H1 (cell line): ENCODE data around the gene COA4. TPM values are rescaled to one million over a fixed set of nuclear protein-coding genes. Genes with fewer than 3 reads are reported as not detected.

Experiments used
- CTCF ChIA-PET: fragments of 300-600 bp; sonication (Branson Sonifier 250); formaldehyde crosslinking; loops from one replicate; lab custom pipeline; 2021; ENCODE audit not compliant: partially characterized antibody; lab: Charles Lee
- POLR2A ChIA-PET: fragments of 300-600 bp; sonication (Branson Sonifier 250); formaldehyde crosslinking; loops from one replicate; lab custom pipeline; 2021; ENCODE audit warnings: inconsistent platforms; ENCODE audit not compliant: partially characterized antibody; lab: Charles Lee
- DNase-seq, 2 experiments: peaks; one replicate each; pipeline versions ENCODE4 v3.0.0 to v3.0.0-alpha.2; 2010 to 2022; ENCODE audit warnings: low spot score in 2 of 2, low read depth in 1 of 2, mixed read lengths in 1 of 2
- FAIRE-seq: peaks from 2 replicates; lab custom pipeline; 2011; peaks lifted over from hg19 to GRCh38; lab: Jason Lieb, UNC
- H2AFZ ChIP-seq: 2 replicates; pipeline ENCODE4 v1.8.1; 2012; ENCODE audit warnings: low read length, inconsistent platforms
- H2AK5ac ChIP-seq: 2 replicates; pipeline ENCODE4 v1.6.1; 2013; ENCODE audit warnings: low read depth, low read length
- H2BK120ac ChIP-seq: replicated peaks from 2 replicates; pipeline ENCODE3; 2013; ENCODE audit warnings: low read depth, low read length, inconsistent platforms
- H2BK12ac ChIP-seq: 2 replicates; pipeline ENCODE4 v1.6.1; 2013; ENCODE audit warnings: low read depth, low read length
- H2BK15ac ChIP-seq: 2 replicates; pipeline ENCODE4 v1.6.1; 2013; ENCODE audit warnings: low read length
- H2BK20ac ChIP-seq: 2 replicates; pipeline ENCODE4 v1.6.1; 2013; ENCODE audit warnings: low read length
- H2BK5ac ChIP-seq: 2 replicates; pipeline ENCODE4 v1.6.1; 2013; ENCODE audit warnings: low read depth, low read length
- H3K14ac ChIP-seq: 2 replicates; pipeline ENCODE4 v1.6.1; 2013; ENCODE audit warnings: inconsistent platforms; ENCODE audit not compliant: insufficient read length
- H3K18ac ChIP-seq: 2 replicates; pipeline ENCODE4 v1.6.1; 2013; ENCODE audit warnings: low read length; ENCODE audit errors: extremely low read depth
- H3K23ac ChIP-seq: 2 replicates; pipeline ENCODE4 v1.6.1; 2013; ENCODE audit warnings: inconsistent platforms; ENCODE audit not compliant: insufficient read length
- H3K23me2 ChIP-seq: 2 replicates; pipeline ENCODE4 v1.6.1; 2013; ENCODE audit warnings: low read depth, low read length
- H3K27ac ChIP-seq: 2 replicates; pipeline ENCODE4 v1.6.1; 2011; ENCODE audit warnings: low read depth, low read length, inconsistent platforms
- H3K27me3 ChIP-seq, 4 experiments: replicated peaks in 1 of 4; 1 replicate in 1 of 4; 2 replicates in 3 of 4; pipeline versions ENCODE4 v1.6.1 to v1.8.1; 2011 to 2013; ENCODE audit warnings: low read length in 3 of 4, mild to moderate bottlenecking in 3 of 4, inconsistent platforms in 2 of 4, mixed read lengths in 2 of 4, moderate library complexity in 1 of 4; ENCODE audit not compliant: control insufficient read depth in 3 of 4, insufficient read depth in 3 of 4; ENCODE audit errors: extremely low read depth in 1 of 4
- H3K36me3 ChIP-seq, 4 experiments: 2 replicates each; pipeline versions ENCODE4 v1.6.1 to v1.8.1; 2011 to 2013; ENCODE audit warnings: mild to moderate bottlenecking in 4 of 4, low read length in 3 of 4, moderate library complexity in 2 of 4, control low read depth in 1 of 4, inconsistent platforms in 1 of 4; ENCODE audit not compliant: insufficient read depth in 4 of 4, control insufficient read depth in 2 of 4
- H3K4ac ChIP-seq: replicated peaks from 2 replicates; pipeline ENCODE3; 2013; ENCODE audit warnings: low read length, low read depth, mixed read lengths, inconsistent platforms; ENCODE audit not compliant: insufficient read length
- H3K4me1 ChIP-seq, 4 experiments: replicated peaks in 1 of 4; 1 replicate in 1 of 4; 2 replicates in 3 of 4; pipeline versions ENCODE4 v1.6.1 to v1.8.1; 2011 to 2013; ENCODE audit warnings: low read length in 3 of 4, inconsistent platforms in 2 of 4, mixed read lengths in 1 of 4; ENCODE audit not compliant: insufficient read depth in 4 of 4, control insufficient read depth in 3 of 4
- H3K4me2 ChIP-seq, 2 experiments: 2 replicates each; pipeline versions ENCODE4 v1.6.1 to v1.8.1; 2011 to 2013; ENCODE audit warnings: low read depth in 2 of 2, low read length in 2 of 2, control low read depth in 1 of 2, inconsistent platforms in 1 of 2, mild to moderate bottlenecking in 1 of 2; ENCODE audit not compliant: insufficient read depth in 1 of 2
- H3K4me3 ChIP-seq, 4 experiments: fragments of 200-600, 300-600 bp in 1 of 4; sonication (generic), shearing (Covaris generic), sonication (Bioruptor Twin) in 1 of 4; 2 replicates each; pipeline versions ENCODE4 v1.5.1 to v1.8.1; 2011 to 2016; ENCODE audit warnings: low read length in 4 of 4, low read depth in 3 of 4, control low read depth in 2 of 4, inconsistent platforms in 2 of 4, mild to moderate bottlenecking in 2 of 4, mixed read lengths in 1 of 4, moderate library complexity in 1 of 4; ENCODE audit not compliant: insufficient read depth in 2 of 4; ENCODE audit errors: extremely low read depth in 1 of 4
- H3K56ac ChIP-seq: replicated peaks from 2 replicates; pipeline ENCODE3; 2013; ENCODE audit warnings: low read depth, mild to moderate bottlenecking, mixed read lengths, low read length, inconsistent platforms; ENCODE audit not compliant: insufficient read length
- H3K79me1 ChIP-seq: 2 replicates; pipeline ENCODE4 v1.6.1; 2013; ENCODE audit warnings: low read depth, low read length, control low read depth
- H3K79me2 ChIP-seq, 2 experiments: 2 replicates each; pipeline versions ENCODE4 v1.6.1 to v1.8.1; 2012 to 2013; ENCODE audit warnings: low read length in 2 of 2, mild to moderate bottlenecking in 2 of 2, inconsistent platforms in 1 of 2; ENCODE audit not compliant: insufficient read depth in 2 of 2, control insufficient read depth in 1 of 2
- H3K9ac ChIP-seq, 4 experiments: replicated peaks in 1 of 4; 1 replicate in 1 of 4; 2 replicates in 3 of 4; pipeline versions ENCODE4 v1.6.1 to v1.8.1; 2011 to 2013; ENCODE audit warnings: low read depth in 3 of 4, low read length in 3 of 4, control low read depth in 2 of 4, mild to moderate bottlenecking in 2 of 4, moderate library complexity in 2 of 4, inconsistent platforms in 1 of 4; ENCODE audit errors: extremely low read depth in 1 of 4
- H3K9me3 ChIP-seq, 2 experiments: 2 replicates each; pipeline versions ENCODE4 v1.6.1 to v1.8.1; 2012 to 2013; ENCODE audit warnings: mild to moderate bottlenecking in 2 of 2, moderate library complexity in 2 of 2, control low read depth in 1 of 2, inconsistent platforms in 1 of 2, low read depth in 1 of 2, low read length in 1 of 2, mixed read lengths in 1 of 2; ENCODE audit not compliant: insufficient read depth in 2 of 2
- H4K20me1 ChIP-seq, 2 experiments: replicated peaks in 1 of 2; 2 replicates each; pipeline versions ENCODE3 to v1.8.1; 2011 to 2013; ENCODE audit warnings: inconsistent platforms in 2 of 2, low read length in 2 of 2, mild to moderate bottlenecking in 1 of 2; ENCODE audit not compliant: insufficient read depth in 2 of 2, control insufficient read depth in 1 of 2
- H4K5ac ChIP-seq: 2 replicates; pipeline ENCODE4 v1.6.1; 2013; ENCODE audit warnings: low read length, low read depth, mixed read lengths, inconsistent platforms; ENCODE audit not compliant: insufficient read length
- H4K8ac ChIP-seq: 2 replicates; pipeline ENCODE4 v1.8.0; 2013; ENCODE audit warnings: mild to moderate bottlenecking, moderate library complexity, low read length, inconsistent platforms; ENCODE audit not compliant: insufficient read depth; ENCODE audit errors: extremely low read depth
- H4K91ac ChIP-seq: replicated peaks from 2 replicates; pipeline ENCODE3; 2013; ENCODE audit warnings: low read length, mixed read lengths, inconsistent platforms; ENCODE audit not compliant: insufficient read length
- CREB1 ChIP-seq: IDR thresholded peaks from 2 replicates; pipeline ENCODE4 v1.6.1; 2012; ENCODE audit warnings: inconsistent platforms
- CTBP2 ChIP-seq: IDR thresholded peaks from 2 replicates; pipeline ENCODE4 v1.7.0; 2011; ENCODE audit warnings: borderline replicate concordance, mild to moderate bottlenecking, moderate library complexity, mixed read lengths, low read length; ENCODE audit not compliant: insufficient read depth, insufficient read length
- GABPA ChIP-seq: IDR thresholded peaks from 2 replicates; pipeline ENCODE4 v1.6.1; 2011; ENCODE audit warnings: mild to moderate bottlenecking, low read length, moderate library complexity, borderline replicate concordance; ENCODE audit not compliant: insufficient read depth
- KDM5A ChIP-seq: fragments of 200-600 bp; IDR thresholded peaks from 2 replicates; pipeline ENCODE4 v1.7.1; 2012; ENCODE audit warnings: mild to moderate bottlenecking, low read length, inconsistent platforms, mixed read lengths
- NANOG ChIP-seq: IDR thresholded peaks from 2 replicates; pipeline ENCODE4 v1.6.1; 2011; ENCODE audit warnings: low read length, low read depth, mild to moderate bottlenecking, inconsistent platforms; ENCODE audit not compliant: insufficient read depth, poor library complexity, severe bottlenecking
- POLR2AphosphoS5 ChIP-seq: IDR thresholded peaks from 2 replicates; pipeline ENCODE4 v1.6.1; 2011; ENCODE audit warnings: low read depth, low read length
- RXRA ChIP-seq: IDR thresholded peaks from 2 replicates; pipeline ENCODE4 v1.6.1; 2011; ENCODE audit warnings: low read depth, mild to moderate bottlenecking, low read length, moderate library complexity; ENCODE audit not compliant: insufficient read depth
- SP1 ChIP-seq: IDR thresholded peaks from 2 replicates; pipeline ENCODE4 v1.6.1; 2011; ENCODE audit warnings: low read depth, low read length
- SP2 ChIP-seq: IDR thresholded peaks from 2 replicates; pipeline ENCODE4 v1.6.1; 2012; ENCODE audit warnings: mild to moderate bottlenecking, low read length, inconsistent platforms
- SUZ12 ChIP-seq: fragments of 200-600 bp; sonication (generic); IDR thresholded peaks from 2 replicates; pipeline ENCODE4 v1.6.1; 2012; ENCODE audit warnings: mild to moderate bottlenecking, inconsistent platforms, low read length, moderate library complexity, mixed read lengths
- TAF1 ChIP-seq: IDR thresholded peaks from 2 replicates; pipeline ENCODE4 v1.6.1; 2011; ENCODE audit warnings: mild to moderate bottlenecking, low read depth, low read length
- TEAD4 ChIP-seq: IDR thresholded peaks from 2 replicates; pipeline ENCODE4 v1.6.1; 2012; ENCODE audit warnings: low read depth, low read length, inconsistent platforms, mixed read lengths
- WGBS, 2 experiments: shearing (Covaris generic) in 1 of 2; methylation state at CpG; one replicate each; pipeline versions ENCODE4 v1.1.6 to v1.1.7; 2013 to 2015; ENCODE audit warnings: low lambda C conversion rate in 2 of 2, mixed read lengths in 2 of 2, inconsistent platforms in 1 of 2, low coverage in 1 of 2, missing lambda C conversion rate in 1 of 2; ENCODE audit not compliant: insufficient replicate concordance in 2 of 2, insufficient coverage in 1 of 2, insufficient read length in 1 of 2; ENCODE audit errors: extremely low coverage in 1 of 2, missing lambda C conversion rate in 1 of 2; 5-methylcytosine and 5-hydroxymethylcytosine counted together
- polyA plus RNA-seq, 7 experiments: library from polyadenylated mRNA; depleted of rRNA in 3 of 7; stranded (reverse) in 5 of 7; unstranded in 2 of 7; fragments of >200 nt in 5 of 7; fragments of 200-250 nt in 2 of 7; gene quantifications; 1 replicate in 5 of 7; 2 replicates in 1 of 7; 4 replicates in 1 of 7; pipeline versions ENCODE4 v1.2.1 to v1.2.3, GENCODE V29; 2011 to 2013; ENCODE audit warnings: missing spikeins in 2 of 7, mixed read lengths in 2 of 7
- total RNA-seq: library from RNA; stranded (reverse); fragmentation: NEBNext Ultra II Directional; extraction: Animal tissue kit (Norgen Biotek cat#: 25700); gene quantifications from 2 replicates; pipeline ENCODE4 v1.2.1, GENCODE V29; 2021
- TF ChIP-seq, protein P1 (sequence below): IDR thresholded peaks from 2 replicates; pipeline ENCODE4 v1.6.1; 2011; ENCODE audit warnings: low read depth, mild to moderate bottlenecking, low read length; ENCODE audit not compliant: insufficient read depth

Gene COA4
- total and polyA plus RNA-seq, 2 of the 8 experiments (the other 6 are each of a cell fraction or from before 2014, with no cell fraction given) = 177 to 380 TPM

DNA sequence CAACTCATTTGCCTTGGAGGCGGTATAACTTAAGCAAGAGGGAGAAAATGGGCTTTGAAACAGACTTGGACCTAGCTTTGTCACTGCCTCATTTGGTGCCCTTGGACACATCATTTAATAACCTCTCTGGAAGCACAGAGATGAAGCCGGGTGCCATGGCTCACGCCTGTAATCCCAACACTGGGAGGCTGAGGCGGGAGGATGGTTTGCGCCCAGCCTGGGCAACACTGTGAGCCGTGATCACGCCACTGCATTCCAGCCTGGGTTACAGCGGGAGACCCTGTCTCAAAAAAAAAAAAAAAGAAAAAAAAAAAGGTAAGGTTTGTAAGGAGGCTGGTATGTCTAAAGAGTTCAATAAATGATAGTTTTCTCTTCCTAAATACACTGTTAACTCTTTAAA is 806 bp downstream of the COA4 start:
- 32% methylated on average over 8 of the region's 8 CpGs; no CpG with 5 or more reads in 1 of the 2 experiments for WGBS, 2 experiments
- Histone ChIP-seq H3K18ac (no peak overlapping the region), H3K79me2 (peaks cover 6 to 40% of the 10 kb centered on the region in 2 experiments; a peak in 3 of 4 replicates), H3K4me2 (peak overlapping the region; percentile 88 to 89), H3K27ac (peak overlapping the region; percentile 89), H2BK20ac (no peak overlapping the region), H3K79me1 (peaks cover 15% of the 10 kb centered on the region), H3K23ac (no peak overlapping the region), H3K9ac (peak overlapping the region; percentile 73 to 97 (median 91)), H4K5ac (peak overlapping the region; percentile 80), H3K4ac (no peak overlapping the region), H4K91ac (no peak overlapping the region), H3K14ac (no peak overlapping the region), H3K9me3 (no peaks in the 10 kb centered on the region), H3K4me3 (peak overlapping the region; percentile 57 to 100 (median 89)), H2BK12ac (no peak overlapping the region), H3K27me3 (no peaks in the 10 kb centered on the region), H2AFZ (no peak overlapping the region), H2BK5ac (no peak overlapping the region), H2BK120ac (no peak overlapping the region), H4K20me1 (peaks cover 5 to 6% of the 10 kb centered on the region in 2 experiments), H2AK5ac (no peak overlapping the region), H4K8ac (no peak overlapping the region), H3K23me2 (peaks cover 10% of the 10 kb centered on the region; the same call in 1 of the 2 replicates), H3K4me1 (peaks cover 4 to 10% (median 7%) of the 10 kb centered on the region in 4 experiments; a peak in 6 of 7 replicates), H3K36me3 (peaks cover 14 to 52% (median 29%) of the 10 kb centered on the region in 4 experiments), H3K56ac (no peak overlapping the region), H2BK15ac (no peak overlapping the region)
- FAIRE-seq = no peak
- no peak for DNase-seq
- CTCF ChIA-PET = no interaction called here
- POLR2A ChIA-PET = interaction anchor here (0.7 to 7.8 kb wide), 5 partner anchors 9 to 36 kb away, joined by 3 to 55 read pairs (median 4); no protein-coding TSS in a partner anchor
- no peak for TF ChIP-seq SP1
- 0 out of 2 replicates have a peak, but pooled peaks have one; percentile 46 for TF ChIP-seq POLR2AphosphoS5
- TF ChIP-seq CTBP2 = no peak
- TF ChIP-seq KDM5A = 0 out of 2 replicates have a peak, but pooled peaks have one; percentile 18
- TF ChIP-seq CREB1 = no peak
- TF ChIP-seq SP2 = no peak
- peak; percentile 83 for TF ChIP-seq TEAD4
- TF ChIP-seq RXRA = no peak
- no peak for TF ChIP-seq NANOG
- no peak for TF ChIP-seq SUZ12
- TF ChIP-seq, protein P1, sequence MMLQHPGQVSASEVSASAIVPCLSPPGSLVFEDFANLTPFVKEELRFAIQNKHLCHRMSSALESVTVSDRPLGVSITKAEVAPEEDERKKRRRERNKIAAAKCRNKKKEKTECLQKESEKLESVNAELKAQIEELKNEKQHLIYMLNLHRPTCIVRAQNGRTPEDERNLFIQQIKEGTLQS = no peak
- TF ChIP-seq GABPA = no peak
- no peak for TF ChIP-seq TAF1
